Common myeloid progenitor, CD34-positive (primary cell): Measurements from ENCODE around the gene DUSP3.

ENCODE experiments used
- CTCF ChIA-PET: fragments of 350-600 bp; sonication (Branson Sonifier 250); formaldehyde crosslinking; loops from one replicate; lab custom pipeline; 2021; ENCODE audit warnings: antibody characterized with exemption; lab: Charles Lee
- POLR2A ChIA-PET: fragments of 350-600 bp; sonication (Branson Sonifier 250); formaldehyde crosslinking; loops from one replicate; lab custom pipeline; 2021; ENCODE audit warnings: antibody characterized with exemption; lab: Charles Lee
- DNase-seq, 3 donors: peaks; one replicate each; pipeline versions ENCODE4 v3.0.0 to v3.0.0-alpha.2; 2013
- H3K27ac ChIP-seq, 2 experiments: 1 replicate in 1 of 2; 2 replicates in 1 of 2; pipeline ENCODE4 v1.7.0; 2013; ENCODE audit warnings: inconsistent platforms in 2 of 2, low read length in 2 of 2, mild to moderate bottlenecking in 2 of 2, low read depth in 1 of 2, moderate library complexity in 1 of 2; ENCODE audit not compliant: severe bottlenecking in 2 of 2, insufficient read depth in 1 of 2, poor library complexity in 1 of 2
- H3K27me3 ChIP-seq, 5 experiments: replicated peaks in 2 of 5; 1 replicate in 3 of 5; 2 replicates in 2 of 5; pipeline versions ENCODE4 v1.6.1 to v1.7.0; 2013; ENCODE audit warnings: low read length in 4 of 5, mild to moderate bottlenecking in 2 of 5, moderate library complexity in 2 of 5, inconsistent platforms in 1 of 5; ENCODE audit not compliant: insufficient read depth in 5 of 5, control insufficient read depth in 4 of 5
- H3K36me3 ChIP-seq, 4 experiments: 1 replicate in 2 of 4; 2 replicates in 2 of 4; pipeline versions ENCODE4 v1.6.1 to v1.7.0; 2013; ENCODE audit warnings: low read length in 3 of 4, control low read depth in 1 of 4, mild to moderate bottlenecking in 1 of 4; ENCODE audit not compliant: control insufficient read depth in 4 of 4, insufficient read depth in 4 of 4
- H3K4me1 ChIP-seq, 4 experiments: 1 replicate in 3 of 4; 2 replicates in 1 of 4; pipeline versions ENCODE4 v1.6.1 to v1.7.1; 2013; ENCODE audit warnings: low read length in 3 of 4, mild to moderate bottlenecking in 3 of 4, control low read depth in 1 of 4, inconsistent platforms in 1 of 4, moderate library complexity in 1 of 4; ENCODE audit not compliant: control insufficient read depth in 4 of 4, insufficient read depth in 4 of 4; ENCODE audit errors: control extremely low read depth in 1 of 4
- H3K4me3 ChIP-seq, 7 experiments: 1 replicate in 4 of 7; 2 replicates in 3 of 7; pipeline versions ENCODE4 v1.5.1 to v1.7.0; 2013; ENCODE audit warnings: mild to moderate bottlenecking in 7 of 7, low read length in 6 of 7, moderate library complexity in 6 of 7, inconsistent platforms in 2 of 7, low read depth in 2 of 7, control low read depth in 1 of 7; ENCODE audit not compliant: insufficient read depth in 4 of 7, control insufficient read depth in 1 of 7; ENCODE audit errors: extremely low read depth in 1 of 7
- H3K9me3 ChIP-seq, 5 experiments: 1 replicate in 4 of 5; 2 replicates in 1 of 5; pipeline versions ENCODE4 v1.6.1 to v1.7.1; 2013; ENCODE audit warnings: low read length in 4 of 5, mild to moderate bottlenecking in 2 of 5, inconsistent platforms in 1 of 5, low read depth in 1 of 5, moderate library complexity in 1 of 5; ENCODE audit not compliant: control insufficient read depth in 4 of 5, insufficient read depth in 2 of 5; ENCODE audit errors: control extremely low read depth in 1 of 5
- whole genome bisulfite sequencing: methylation state at CpG from one replicate; pipeline ENCODE4 v1.1.5; 2013; ENCODE audit not compliant: insufficient coverage; 5-methylcytosine and 5-hydroxymethylcytosine counted together

DUSP3 gene

DNA sequence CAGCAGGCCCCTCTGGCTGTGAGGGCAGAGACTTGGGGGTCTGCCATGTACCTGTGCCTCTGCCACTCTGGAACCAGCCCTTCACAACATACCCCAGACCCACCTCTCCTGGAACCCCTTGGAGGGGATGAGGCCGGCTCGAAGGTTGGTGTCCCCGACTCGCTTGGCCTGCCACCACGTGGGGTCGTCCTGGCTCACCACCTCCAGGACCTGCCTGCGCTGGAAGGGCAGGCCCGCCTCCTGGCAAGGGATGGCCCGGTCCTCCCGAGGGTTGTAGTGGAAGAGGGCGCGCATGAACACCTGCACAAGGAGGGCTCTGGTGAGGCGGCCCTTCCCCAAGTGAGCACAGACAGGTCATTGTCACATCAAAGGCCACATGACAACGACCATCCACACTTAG lies 42.0 kb upstream of the DUSP3 start:
- no peaks in the 10 kb centered on the region for H3K9me3 ChIP-seq
- peaks cover 0 to 28% (median 5%) of the 10 kb centered on the region in 4 experiments for H3K36me3 ChIP-seq
- no peak for DNase-seq
- 98% methylated on average over 14 of the region's 14 CpGs for WGBS
- no peak overlapping the region for H3K4me3 ChIP-seq
- no peaks in the 10 kb centered on the region for H3K4me1 ChIP-seq
- H3K27ac ChIP-seq, result no peak overlapping the region
- no peaks in the 10 kb centered on the region for H3K27me3 ChIP-seq
- ChIA-PET CTCF (no interaction called here), POLR2A (no interaction called here)

DNA sequence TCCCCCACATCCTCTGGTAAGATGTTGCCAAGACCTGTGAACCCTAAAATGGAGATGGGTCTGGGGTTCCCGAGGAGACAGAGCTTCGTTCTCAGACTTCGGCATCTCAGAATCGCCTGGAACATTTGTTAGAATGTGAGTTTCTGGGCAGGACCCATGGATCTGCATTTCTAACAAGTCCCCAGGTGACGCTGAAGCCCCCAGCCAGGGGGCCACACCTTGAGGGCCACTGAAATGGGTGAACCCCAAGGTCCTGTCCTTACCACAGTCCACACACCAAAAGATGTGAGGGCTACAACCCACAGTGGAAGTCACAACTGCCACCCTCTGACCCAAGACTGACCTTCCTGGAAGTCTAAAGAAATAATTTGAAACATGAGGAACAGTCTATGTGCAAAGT lies 40.2 kb upstream of the DUSP3 start:
- H3K27me3 ChIP-seq, result no peaks in the 10 kb centered on the region
- no peak overlapping the region for H3K4me3 ChIP-seq
- POLR2A ChIA-PET, result no interaction called here
- H3K4me1 ChIP-seq, result no peaks in the 10 kb centered on the region
- no peak overlapping the region for H3K27ac ChIP-seq
- peaks cover 0 to 18% (median 4%) of the 10 kb centered on the region in 4 experiments for H3K36me3 ChIP-seq
- DNase-seq, result no peak
- CTCF ChIA-PET, result interaction anchor here (0.9 to 1.0 kb wide), 2 partner anchors 22 to 27 kb away, joined by 3 to 7 read pairs; no protein-coding TSS in a partner anchor
- 100% methylated on average over 4 of the region's 5 CpGs for WGBS
- no peaks in the 10 kb centered on the region for H3K9me3 ChIP-seq

DNA sequence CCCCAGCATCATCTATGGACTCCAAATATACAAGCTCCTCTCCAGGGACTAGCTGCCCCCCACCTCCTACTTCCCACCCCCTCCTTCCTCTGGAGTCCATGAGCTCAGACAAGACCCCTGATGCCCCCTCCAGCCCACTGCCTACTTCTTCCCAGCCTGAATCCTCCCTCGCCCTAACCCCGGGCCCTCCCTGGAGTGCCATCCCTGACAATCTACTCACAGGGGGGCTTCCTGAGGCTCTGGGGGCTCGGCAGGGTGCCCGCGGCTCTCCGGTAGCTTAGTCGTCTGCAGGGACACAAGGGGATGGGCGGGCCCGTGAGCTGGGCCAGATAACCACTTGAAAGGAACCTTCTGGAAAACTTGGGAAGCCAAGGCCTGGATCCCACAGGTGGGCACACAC lies 39.0 kb upstream of the DUSP3 start:
- POLR2A ChIA-PET, result interaction anchor here (0.7 kb wide), 1 partner anchor 35 kb away, joined by 3 read pairs; no protein-coding TSS in a partner anchor
- WGBS, result 100% methylated on average over 7 of the region's 9 CpGs
- Histone ChIP-seq H3K4me3 (no peak overlapping the region), H3K9me3 (no peaks in the 10 kb centered on the region), H3K36me3 (peaks cover 0 to 23% (median 4%) of the 10 kb centered on the region in 4 experiments), H3K27ac (no peak overlapping the region), H3K4me1 (no peaks in the 10 kb centered on the region), H3K27me3 (no peaks in the 10 kb centered on the region)
- CTCF ChIA-PET, result interaction anchor here (1.1 to 1.7 kb wide), 4 partner anchors 9 to 29 kb away, joined by 3 to 4 read pairs (median 4); partner anchors contain the start of gene CD300LG
- DNase-seq, result no peak

DNA sequence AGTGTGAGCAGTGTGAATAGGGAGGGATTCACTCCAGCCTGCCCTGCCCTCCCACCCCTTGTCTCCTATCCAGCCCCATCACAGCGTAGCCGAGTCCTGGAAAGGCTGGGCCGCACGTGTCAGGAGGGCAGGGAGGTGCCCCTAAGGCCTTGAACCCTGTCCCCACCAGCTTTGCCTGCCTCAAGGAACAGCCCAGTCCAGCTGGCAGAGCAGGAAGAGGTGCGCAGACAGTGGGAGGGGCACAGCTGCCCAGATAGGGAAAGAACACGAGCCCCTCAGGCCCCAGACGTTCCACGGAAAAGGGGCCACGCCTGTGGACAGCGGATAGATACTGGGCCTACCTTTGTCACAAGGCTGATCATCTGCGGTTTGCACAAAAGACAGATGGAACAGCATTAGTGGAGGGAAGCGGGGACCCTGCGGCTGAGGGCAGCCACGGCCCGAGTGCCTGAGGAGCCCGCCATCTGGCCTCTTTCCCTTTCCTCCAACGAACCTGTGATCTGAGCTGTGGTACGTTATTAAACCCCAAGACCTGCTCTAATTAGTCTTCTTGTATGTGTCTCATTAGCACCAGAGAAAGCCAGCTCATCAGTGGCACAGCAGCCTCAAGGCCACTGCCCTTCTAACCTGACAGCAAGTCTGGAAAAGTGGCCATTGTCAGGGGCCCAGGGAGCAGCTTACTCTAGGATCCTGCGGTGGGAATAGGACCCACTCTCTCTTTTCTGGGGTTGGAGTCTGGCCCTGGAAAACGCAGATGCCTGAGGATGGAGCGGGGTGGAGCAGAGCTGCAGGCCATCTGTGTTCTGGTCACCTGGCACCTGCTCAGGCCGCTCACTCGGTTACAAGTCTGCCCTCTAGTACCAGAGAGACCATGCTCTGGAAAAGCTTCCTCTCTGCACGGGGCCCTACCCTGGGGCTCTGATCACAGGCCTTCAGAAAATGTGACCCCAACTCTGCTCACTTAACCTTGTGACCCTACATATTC lies 37.9 kb upstream of the DUSP3 start:
- no peaks in the 10 kb centered on the region for H3K9me3 ChIP-seq
- no peak overlapping the region for H3K27ac ChIP-seq
- H3K27me3 ChIP-seq, result no peaks in the 10 kb centered on the region
- peaks cover 0 to 29% (median 4%) of the 10 kb centered on the region in 4 experiments for H3K36me3 ChIP-seq
- no peak for DNase-seq
- ChIA-PET POLR2A (no interaction called here), CTCF (interaction anchor here (0.6 to 1.7 kb wide), 5 partner anchors 14 to 243 kb away, joined by 3 to 4 read pairs (median 4); partner anchors contain the start of gene CD300LG)
- H3K4me1 ChIP-seq, result no peaks in the 10 kb centered on the region
- WGBS, result 95% methylated on average over 20 of the region's 24 CpGs
- H3K4me3 ChIP-seq, result no peak overlapping the region

DNA sequence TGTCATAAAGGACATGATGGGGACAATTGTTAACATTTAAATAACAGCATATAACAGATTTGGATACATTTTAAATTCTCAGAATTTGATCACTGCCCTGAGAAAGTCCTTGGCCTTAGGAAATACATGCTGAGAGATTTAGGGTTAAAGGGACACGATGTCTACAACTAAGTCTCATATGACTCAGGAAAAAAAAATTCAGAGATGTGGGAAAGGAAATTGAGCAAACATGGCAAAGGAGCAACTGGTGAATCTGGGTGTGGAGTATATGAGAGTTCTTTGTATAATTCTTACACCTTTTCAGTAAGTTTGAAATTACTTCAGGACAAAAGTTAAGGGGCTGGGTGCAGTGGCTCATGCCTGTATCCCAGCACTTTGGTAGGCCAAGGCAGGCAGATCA lies 35.9 kb upstream of the DUSP3 start:
- WGBS, result 40% methylated on average over 1 of the region's 1 CpG
- Histone ChIP-seq H3K9me3 (no peaks in the 10 kb centered on the region), H3K36me3 (peaks cover 0 to 23% (median 4%) of the 10 kb centered on the region in 4 experiments), H3K27ac (no peak overlapping the region), H3K4me1 (no peaks in the 10 kb centered on the region), H3K27me3 (no peaks in the 10 kb centered on the region), H3K4me3 (no peak overlapping the region)
- POLR2A ChIA-PET, result no interaction called here
- CTCF ChIA-PET, result no interaction called here
- no peak for DNase-seq

- H3K9me3 ChIP-seq, result no peaks in the 10 kb centered on the region
- no peak for DNase-seq
Observed at GRCh38 chr17:43814026-43814425, 35.2 kb upstream of the DUSP3 start.

DNA sequence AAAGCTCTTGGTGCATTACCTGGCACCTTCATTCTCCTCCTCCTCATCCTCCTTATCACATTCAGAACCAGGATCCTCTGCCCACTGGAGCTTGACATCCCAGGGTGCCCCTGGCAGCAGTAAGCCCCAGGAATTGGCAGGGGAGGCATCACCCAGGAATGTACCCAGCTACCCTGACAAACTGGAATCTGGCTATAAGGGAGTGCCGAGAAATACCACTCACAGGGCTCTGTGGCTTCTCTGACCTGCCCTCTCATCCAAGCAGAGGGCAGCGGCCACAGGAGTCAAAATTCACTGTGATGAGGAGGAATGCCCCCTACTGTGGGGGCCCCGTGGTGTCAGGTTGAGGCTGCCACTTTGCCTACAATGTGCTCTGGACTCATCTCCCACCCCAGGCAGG lies 34.6 kb upstream of the DUSP3 start:
- Histone ChIP-seq H3K27ac (no peak overlapping the region), H3K36me3 (peaks cover 0 to 29% (median 4%) of the 10 kb centered on the region in 4 experiments), H3K27me3 (no peaks in the 10 kb centered on the region), H3K4me1 (no peaks in the 10 kb centered on the region), H3K4me3 (no peak overlapping the region), H3K9me3 (no peaks in the 10 kb centered on the region)
- CTCF ChIA-PET, result interaction anchor here (1.2 kb wide), 1 partner anchor 65 kb away, joined by 3 read pairs; no protein-coding TSS in a partner anchor
- DNase-seq, result no peak
- 81% methylated on average over 2 of the region's 3 CpGs for WGBS
- POLR2A ChIA-PET, result no interaction called here

More at GRCh38 chr17:43814026-43814425, 35.2 kb upstream of the DUSP3 start:
- Histone ChIP-seq H3K27ac (no peak overlapping the region), H3K36me3 (peaks cover 0 to 23% (median 4%) of the 10 kb centered on the region in 4 experiments), H3K4me3 (no peak overlapping the region), H3K27me3 (no peaks in the 10 kb centered on the region), H3K4me1 (no peaks in the 10 kb centered on the region)
- CTCF ChIA-PET, result interaction anchor here (1.2 kb wide), 1 partner anchor 65 kb away, joined by 3 read pairs; no protein-coding TSS in a partner anchor
- POLR2A ChIA-PET, result no interaction called here
- 91% methylated on average over 9 of the region's 12 CpGs for WGBS
